CD4-positive, alpha-beta T cell (primary cell): Measurements from ENCODE around the gene HSD17B13. TPM values are rescaled to one million over a fixed set of nuclear protein-coding genes. Genes with fewer than 3 reads are reported as not detected.

Experiments used
- ATAC-seq: fragments of 200-7000 bp; cut with Tn5 transposase; one replicate; pipeline ENCODE4 v1.10.0; 2022; ENCODE audit warnings: mild to moderate bottlenecking; ENCODE audit not compliant: poor library complexity
- CTCF ChIA-PET: fragments of 350-600 bp; sonication (Branson Sonifier 250); formaldehyde crosslinking; loops from one replicate; lab custom pipeline; 2021; ENCODE audit warnings: antibody characterized with exemption, inconsistent platforms; lab: Charles Lee
- POLR2A ChIA-PET: fragments of 350-600 bp; sonication (Branson Sonifier 250); formaldehyde crosslinking; loops from one replicate; lab custom pipeline; 2021; ENCODE audit warnings: antibody characterized with exemption, inconsistent platforms; lab: Charles Lee
- DNase-seq, 14 experiments: peaks; one replicate each; pipeline ENCODE4 v3.0.0-alpha.2; 2013 to 2020; ENCODE audit warnings: mixed read lengths in 2 of 14
- H3K27ac ChIP-seq, 2 donors: one replicate each; pipeline versions ENCODE4 v1.5.1 to v1.7.0; 2013; ENCODE audit warnings: low read length in 2 of 2, low read depth in 1 of 2, mild to moderate bottlenecking in 1 of 2
- H3K27me3 ChIP-seq, 2 experiments: 1 replicate in 1 of 2; 2 replicates in 1 of 2; pipeline versions ENCODE4 v1.6.1 to v1.7.0; 2013; ENCODE audit warnings: low read length in 2 of 2, control low read depth in 1 of 2, mild to moderate bottlenecking in 1 of 2, moderate library complexity in 1 of 2; ENCODE audit not compliant: insufficient read depth in 2 of 2, control insufficient read depth in 1 of 2
- H3K36me3 ChIP-seq: one replicate; pipeline ENCODE4 v1.6.1; 2013; ENCODE audit warnings: low read length, control low read depth; ENCODE audit not compliant: insufficient read depth
- H3K4me1 ChIP-seq: one replicate; pipeline ENCODE4 v1.6.1; 2013; ENCODE audit warnings: low read length, control low read depth; ENCODE audit not compliant: insufficient read depth
- H3K4me3 ChIP-seq: one replicate; pipeline ENCODE4 v1.5.1; 2013; ENCODE audit warnings: mild to moderate bottlenecking, low read length, moderate library complexity
- H3K9me3 ChIP-seq, 2 experiments: 1 replicate in 1 of 2; 2 replicates in 1 of 2; pipeline versions ENCODE4 v1.6.1 to v1.7.0; 2013; ENCODE audit warnings: low read length in 2 of 2, mild to moderate bottlenecking in 2 of 2, control low read depth in 1 of 2, moderate library complexity in 1 of 2; ENCODE audit not compliant: control insufficient read depth in 1 of 2, insufficient read depth in 1 of 2
- H3K27ac Mint-ChIP-seq: one replicate; pipeline ENCODE4 v1.8.0; 2020; ENCODE audit warnings: mixed read lengths
- H3K27me3 Mint-ChIP-seq: one replicate; pipeline ENCODE4 v1.8.0; 2021; ENCODE audit warnings: mixed read lengths
- H3K36me3 Mint-ChIP-seq: one replicate; pipeline ENCODE4 v1.8.0; 2021; ENCODE audit warnings: low read depth, mixed read lengths
- H3K4me1 Mint-ChIP-seq: one replicate; pipeline ENCODE4 v1.8.0; 2021; ENCODE audit warnings: low read depth, mixed read lengths
- H3K4me3 Mint-ChIP-seq: one replicate; pipeline ENCODE4 v1.8.0; 2020; ENCODE audit warnings: mild to moderate bottlenecking, mixed read lengths
- H3K9me3 Mint-ChIP-seq: one replicate; pipeline ENCODE4 v1.8.0; 2020; ENCODE audit warnings: mixed read lengths
- intact Hi-C, 2 experiments: fragments of 100-400 bp; cut with DNase I in 1 of 2; cut with micrococcal nuclease in 1 of 2; formaldehyde crosslinking; loops; one replicate each; pipeline versions ENCODE4 v1.15.1 to v1.9.0; 2023 to 2025; cut with DNase I, micrococcal nuclease
- total RNA-seq, 174 experiments: library from RNA in 2 of 174; stranded (reverse) in 2 of 174; gene quantifications; one replicate each; pipeline ENCODE4 v1.2.3 and lab custom pipeline; 2021 to 2026
- TF ChIP-seq, protein P1 (sequence below): fragments of 200-600 bp; IDR thresholded peaks from one replicate; pipeline ENCODE4 v1.8.0; 2022; ENCODE audit warnings: antibody characterized with exemption, mild to moderate bottlenecking

HSD17B13 gene
- total RNA-seq, 2 experiments from 2014 or later: 0.17 to 0.27 TPM

DNA sequence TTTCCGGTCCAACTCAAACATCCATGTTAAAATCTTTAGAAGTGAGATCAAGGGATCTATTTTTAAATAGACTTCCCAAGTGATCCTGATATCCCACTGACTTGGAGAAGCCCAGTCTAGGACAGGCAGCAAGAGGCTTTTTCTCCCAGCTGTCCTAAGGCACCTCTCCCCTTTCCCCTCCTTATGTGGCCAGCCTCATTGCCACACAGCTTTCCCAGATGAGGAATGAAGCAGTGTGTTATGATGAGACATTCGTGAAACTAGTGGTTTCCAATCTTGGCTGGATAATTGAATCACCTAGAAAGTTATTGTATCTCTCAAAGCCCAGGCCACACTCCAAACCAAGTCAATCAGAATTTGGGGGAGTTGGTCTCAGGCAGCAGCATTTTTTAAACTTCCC is 16.8 kb upstream of the HSD17B13 start:
- intact Hi-C loops: no loop called here

DNA sequence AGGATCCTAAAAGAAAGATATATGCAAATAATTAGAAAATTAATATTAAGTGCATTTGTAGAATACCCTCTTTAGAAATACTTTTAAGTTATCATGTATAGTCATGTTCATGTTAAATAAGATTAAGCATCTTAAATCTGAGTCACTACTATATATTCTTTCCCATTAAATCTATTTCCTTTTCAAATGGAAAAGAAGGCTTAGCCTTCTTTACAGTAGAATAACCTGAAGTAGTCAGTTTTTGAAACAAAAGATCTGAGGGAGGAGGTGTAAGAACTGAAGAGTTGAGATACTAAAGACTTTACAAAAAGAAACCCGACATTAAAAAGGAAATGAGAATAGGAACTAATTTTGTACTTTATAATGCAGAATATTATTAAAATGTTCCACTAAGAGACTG is 14.7 kb upstream of the HSD17B13 start:
- H3K36me3 ChIP-seq: peaks cover 53% of the 10 kb centered on the region
- no peak overlapping the region for H3K4me3 Mint-ChIP-seq
- H3K36me3 Mint-ChIP-seq: peaks cover 80% of the 10 kb centered on the region

More for the DNA sequence above, 16.8 kb upstream of the HSD17B13 start:
- POLR2A ChIA-PET: no interaction called here
- no peak overlapping the region for H3K27ac ChIP-seq
- H3K27me3 Mint-ChIP-seq: no peaks in the 10 kb centered on the region
- ATAC-seq (no peak), DNase-seq (no peak)
- no peaks in the 10 kb centered on the region for H3K27me3 ChIP-seq
- no peak overlapping the region for H3K4me3 ChIP-seq
- no peaks in the 10 kb centered on the region for H3K4me1 Mint-ChIP-seq
- TF ChIP-seq, protein P1, sequence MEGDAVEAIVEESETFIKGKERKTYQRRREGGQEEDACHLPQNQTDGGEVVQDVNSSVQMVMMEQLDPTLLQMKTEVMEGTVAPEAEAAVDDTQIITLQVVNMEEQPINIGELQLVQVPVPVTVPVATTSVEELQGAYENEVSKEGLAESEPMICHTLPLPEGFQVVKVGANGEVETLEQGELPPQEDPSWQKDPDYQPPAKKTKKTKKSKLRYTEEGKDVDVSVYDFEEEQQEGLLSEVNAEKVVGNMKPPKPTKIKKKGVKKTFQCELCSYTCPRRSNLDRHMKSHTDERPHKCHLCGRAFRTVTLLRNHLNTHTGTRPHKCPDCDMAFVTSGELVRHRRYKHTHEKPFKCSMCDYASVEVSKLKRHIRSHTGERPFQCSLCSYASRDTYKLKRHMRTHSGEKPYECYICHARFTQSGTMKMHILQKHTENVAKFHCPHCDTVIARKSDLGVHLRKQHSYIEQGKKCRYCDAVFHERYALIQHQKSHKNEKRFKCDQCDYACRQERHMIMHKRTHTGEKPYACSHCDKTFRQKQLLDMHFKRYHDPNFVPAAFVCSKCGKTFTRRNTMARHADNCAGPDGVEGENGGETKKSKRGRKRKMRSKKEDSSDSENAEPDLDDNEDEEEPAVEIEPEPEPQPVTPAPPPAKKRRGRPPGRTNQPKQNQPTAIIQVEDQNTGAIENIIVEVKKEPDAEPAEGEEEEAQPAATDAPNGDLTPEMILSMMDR: no peak
- peaks cover 82% of the 10 kb centered on the region for H3K36me3 Mint-ChIP-seq
- H3K9me3 ChIP-seq: peaks cover 2 to 11% of the 10 kb centered on the region in 2 experiments
- no peak overlapping the region for H3K4me3 Mint-ChIP-seq
- no peaks in the 10 kb centered on the region for H3K4me1 ChIP-seq
- H3K9me3 Mint-ChIP-seq: no peaks in the 10 kb centered on the region
- CTCF ChIA-PET: no interaction called here
- H3K27ac Mint-ChIP-seq: no peak overlapping the region
- H3K36me3 ChIP-seq: peaks cover 53% of the 10 kb centered on the region

DNA sequence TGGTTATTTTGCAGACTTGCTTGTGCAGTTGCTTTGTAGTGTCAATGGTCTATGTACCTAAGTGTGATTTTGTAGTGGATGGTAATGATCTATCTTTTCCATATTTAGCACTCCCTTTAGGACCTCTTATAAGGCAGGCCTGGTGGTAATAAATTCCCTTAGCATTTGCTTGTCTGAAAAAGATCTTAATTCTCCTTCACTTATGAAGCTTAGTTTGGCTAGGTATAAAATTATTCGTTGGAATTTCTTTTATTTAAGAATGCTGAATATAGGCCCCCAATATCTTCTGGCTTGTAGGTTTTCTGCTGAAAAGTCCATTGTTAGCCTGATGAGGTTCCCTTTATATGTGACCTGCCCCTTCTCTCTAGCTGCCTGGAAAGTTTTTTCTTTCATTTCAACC is 10.6 kb upstream of the HSD17B13 start:
- no peak overlapping the region for H3K4me3 Mint-ChIP-seq
- TF ChIP-seq, protein P1: no peak
- H3K9me3 Mint-ChIP-seq: peaks cover 24% of the 10 kb centered on the region
- H3K27ac ChIP-seq: no peak overlapping the region
- no peaks in the 10 kb centered on the region for H3K4me1 Mint-ChIP-seq
- CTCF ChIA-PET: no interaction called here
- intact Hi-C loops: no loop called here
- no peak overlapping the region for H3K27ac Mint-ChIP-seq
- no peak for DNase-seq
- H3K4me3 ChIP-seq: no peak overlapping the region
- no peaks in the 10 kb centered on the region for H3K27me3 ChIP-seq
- ATAC-seq: no peak
- H3K27me3 Mint-ChIP-seq: no peaks in the 10 kb centered on the region
- H3K9me3 ChIP-seq: peaks cover 29 to 45% of the 10 kb centered on the region in 2 experiments
- POLR2A ChIA-PET: no interaction called here
- peaks cover 23% of the 10 kb centered on the region for H3K36me3 ChIP-seq
- peaks cover 71% of the 10 kb centered on the region for H3K36me3 Mint-ChIP-seq
- no peaks in the 10 kb centered on the region for H3K4me1 ChIP-seq

More for the DNA sequence above, 14.7 kb upstream of the HSD17B13 start:
- DNase-seq (no peak), ATAC-seq (no peak)
- no peaks in the 10 kb centered on the region for H3K4me1 ChIP-seq
- TF ChIP-seq, protein P1: no peak
- H3K27me3 ChIP-seq: no peaks in the 10 kb centered on the region
- Mint-ChIP-seq H3K9me3 (peaks cover 8% of the 10 kb centered on the region), H3K4me1 (no peaks in the 10 kb centered on the region), H3K27ac (no peak overlapping the region), H3K27me3 (no peaks in the 10 kb centered on the region)
- H3K9me3 ChIP-seq: peaks cover 20 to 22% of the 10 kb centered on the region in 2 experiments
- ChIA-PET POLR2A (no interaction called here), CTCF (no interaction called here)
- H3K4me3 ChIP-seq: no peak overlapping the region
- H3K27ac ChIP-seq: no peak overlapping the region
- intact Hi-C loops: no loop called here
